ENCODE results near the gene TTC34.

- TF ChIP-seq EZH2 (IDR thresholded peaks at IDR 0.05) (no peak), CTCF (IDR thresholded peaks at IDR 0.05) (no peak), EZH2phosphoT487 (IDR thresholded peaks at IDR 0.05) (no peak)
These were observed 16.5 kb downstream of the TTC34 start for GRCh38 chr1:2784854-2785630.

All from neural progenitor cell (in vitro differentiated cells).